OCI-LY7 (cell line): Measurements from ENCODE around the gene GPR137B. TPM values are rescaled to one million over a fixed set of nuclear protein-coding genes. Genes with fewer than 3 reads are reported as not detected.

Source experiments
- BruUV-seq: library from RNA; stranded (reverse); fragments of 400-500 nt; replicated peaks from 2 replicates; lab custom pipeline; 2021; lab: Mats Ljungman, UMichigan
- CTCF ChIA-PET: fragments of 300-600 bp; sonication (Branson Sonifier 250); formaldehyde crosslinking; loops from one replicate; lab custom pipeline; 2022; ENCODE audit warnings: antibody characterized with exemption; ENCODE audit not compliant: unreplicated experiment; lab: Charles Lee
- POLR2A ChIA-PET: fragments of 300-600 bp; sonication (Branson Sonifier 250); formaldehyde crosslinking; loops from one replicate; lab custom pipeline; 2022; ENCODE audit warnings: antibody characterized with exemption; lab: Charles Lee
- DNase-seq: peaks from one replicate; pipeline ENCODE4 v3.0.0-alpha.2; 2015; ENCODE audit warnings: low spot score
- H2AFZ ChIP-seq: fragments of 200-600 bp; sonication (generic), shearing (Covaris generic); 2 replicates; pipeline ENCODE4 v1.6.1; 2014; ENCODE audit warnings: mild to moderate bottlenecking, antibody characterized with exemption, low read length, moderate library complexity
- H3K27ac ChIP-seq: fragments of 200-600 bp; sonication (generic); 2 replicates; pipeline ENCODE4 v1.5.1; 2014; ENCODE audit warnings: mixed run types, low read depth, mild to moderate bottlenecking, moderate library complexity, low read length, inconsistent platforms; ENCODE audit not compliant: poor library complexity, severe bottlenecking
- H3K36me3 ChIP-seq: fragments of 200-600 bp; sonication (generic); 2 replicates; pipeline ENCODE4 v1.6.1; 2014; ENCODE audit warnings: mild to moderate bottlenecking, antibody characterized with exemption, low read length, moderate library complexity, mixed read lengths; ENCODE audit not compliant: insufficient read depth
- H3K4me1 ChIP-seq: fragments of 200-600 bp; sonication (generic); 2 replicates; pipeline ENCODE4 v1.5.1; 2014; ENCODE audit warnings: mild to moderate bottlenecking, low read length; ENCODE audit not compliant: insufficient read depth, poor library complexity, severe bottlenecking
- H3K4me2 ChIP-seq: fragments of 200-600 bp; sonication (generic); 2 replicates; pipeline ENCODE4 v1.6.1; 2014; ENCODE audit warnings: mild to moderate bottlenecking, low read length
- H3K4me3 ChIP-seq: fragments of 200-600 bp; sonication (generic); 2 replicates; pipeline ENCODE4 v1.5.1; 2014; ENCODE audit warnings: mild to moderate bottlenecking, low read depth, low read length; ENCODE audit not compliant: poor library complexity, severe bottlenecking
- H3K79me2 ChIP-seq: fragments of 200-600 bp; sonication (generic); 2 replicates; pipeline ENCODE4 v1.6.1; 2016; ENCODE audit warnings: low read depth, mild to moderate bottlenecking, low read length, moderate library complexity, mixed read lengths; ENCODE audit not compliant: insufficient read depth
- H3K9me2 ChIP-seq: fragments of 200-600 bp; sonication (generic); 2 replicates; pipeline ENCODE4 v1.6.1; 2016; ENCODE audit warnings: mild to moderate bottlenecking, low read length, mixed read lengths; ENCODE audit not compliant: insufficient read depth
- H3K9me3 ChIP-seq: fragments of 200-600 bp; sonication (generic); 2 replicates; pipeline ENCODE4 v1.6.1; 2014; ENCODE audit warnings: mild to moderate bottlenecking, mixed run types, low read length, mixed read lengths
- H4K20me1 ChIP-seq: fragments of 200-600 bp; sonication (generic); 2 replicates; pipeline ENCODE4 v1.6.1; 2014; ENCODE audit warnings: mild to moderate bottlenecking, antibody characterized with exemption, low read length, moderate library complexity, mixed read lengths; ENCODE audit not compliant: insufficient read depth
- EZH2phosphoT487 ChIP-seq: fragments of 200-600 bp; sonication (generic); IDR thresholded peaks from 2 replicates; pipeline ENCODE4 v1.6.1; 2018; ENCODE audit warnings: low read depth, borderline replicate concordance, mild to moderate bottlenecking, mixed run types, antibody characterized with exemption, low read length, moderate library complexity, mixed read lengths
- intact Hi-C: fragments of 100-400 bp; cut with micrococcal nuclease; formaldehyde crosslinking; loops from one replicate; pipeline ENCODE4 v1.10.0; 2022; ENCODE audit not compliant: unreplicated experiment
- total RNA-seq, 2 experiments: library from RNA; depleted of rRNA in 1 of 2; stranded (reverse); fragments of >200 nt in 1 of 2; shearing (Covaris generic) in 1 of 2; gene quantifications; 2 replicates each; pipeline ENCODE4 v1.2.3, GENCODE V29; 2014 to 2022
- TF ChIP-seq, protein P1 (sequence below): fragments of 200-600 bp; sonication (generic); conservative IDR thresholded peaks from 2 replicates; pipeline ENCODE4 v1.5.1; 2014; ENCODE audit warnings: mild to moderate bottlenecking, antibody characterized with exemption, low read length, moderate library complexity, mixed read lengths

Gene GPR137B
- total RNA-seq, 2 experiments from 2014 or later = 2.8 to 3.1 TPM

DNA sequence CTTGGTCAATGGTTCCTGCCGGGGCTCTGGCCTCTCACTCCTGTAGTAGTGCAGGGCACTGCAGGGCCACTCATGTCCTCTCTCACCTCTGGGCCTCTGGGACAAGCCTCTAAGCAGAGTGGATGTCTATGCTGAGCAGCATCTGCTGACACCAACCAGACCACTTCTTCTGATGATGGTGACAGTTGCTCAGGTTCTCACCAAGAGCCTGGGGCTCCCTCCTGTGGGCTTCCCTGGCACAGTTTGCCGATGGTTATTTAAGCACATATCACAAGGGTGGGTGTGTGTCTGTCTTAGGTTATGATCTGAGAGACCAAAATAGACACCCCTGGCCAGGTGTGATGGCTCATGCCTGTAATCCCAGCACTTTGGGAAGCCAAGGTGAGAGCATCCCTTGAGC, 17.4 kb upstream of the GPR137B start:
- Histone ChIP-seq H3K36me3 (no peaks in the 10 kb centered on the region), H3K4me2 (no peak overlapping the region), H3K9me2 (no peaks in the 10 kb centered on the region), H3K27ac (no peak overlapping the region), H4K20me1 (no peaks in the 10 kb centered on the region), H3K9me3 (no peaks in the 10 kb centered on the region), H3K4me3 (no peak overlapping the region), H3K79me2 (no peaks in the 10 kb centered on the region), H3K4me1 (no peaks in the 10 kb centered on the region), H2AFZ (no peak overlapping the region)
- intact Hi-C loops = no loop called here
- no TSS peak for BruUV-seq
- TF ChIP-seq EZH2phosphoT487 = no peak
- TF ChIP-seq, protein P1, sequence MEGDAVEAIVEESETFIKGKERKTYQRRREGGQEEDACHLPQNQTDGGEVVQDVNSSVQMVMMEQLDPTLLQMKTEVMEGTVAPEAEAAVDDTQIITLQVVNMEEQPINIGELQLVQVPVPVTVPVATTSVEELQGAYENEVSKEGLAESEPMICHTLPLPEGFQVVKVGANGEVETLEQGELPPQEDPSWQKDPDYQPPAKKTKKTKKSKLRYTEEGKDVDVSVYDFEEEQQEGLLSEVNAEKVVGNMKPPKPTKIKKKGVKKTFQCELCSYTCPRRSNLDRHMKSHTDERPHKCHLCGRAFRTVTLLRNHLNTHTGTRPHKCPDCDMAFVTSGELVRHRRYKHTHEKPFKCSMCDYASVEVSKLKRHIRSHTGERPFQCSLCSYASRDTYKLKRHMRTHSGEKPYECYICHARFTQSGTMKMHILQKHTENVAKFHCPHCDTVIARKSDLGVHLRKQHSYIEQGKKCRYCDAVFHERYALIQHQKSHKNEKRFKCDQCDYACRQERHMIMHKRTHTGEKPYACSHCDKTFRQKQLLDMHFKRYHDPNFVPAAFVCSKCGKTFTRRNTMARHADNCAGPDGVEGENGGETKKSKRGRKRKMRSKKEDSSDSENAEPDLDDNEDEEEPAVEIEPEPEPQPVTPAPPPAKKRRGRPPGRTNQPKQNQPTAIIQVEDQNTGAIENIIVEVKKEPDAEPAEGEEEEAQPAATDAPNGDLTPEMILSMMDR = peak; percentile 38; the same call in 1 of the 2 replicates
- CTCF ChIA-PET = no interaction called here
- POLR2A ChIA-PET = interaction anchor here (0.6 kb wide), 1 partner anchor 26 kb away, joined by 3 read pairs; no protein-coding TSS in a partner anchor
- peak; percentile 27 for DNase-seq

DNA sequence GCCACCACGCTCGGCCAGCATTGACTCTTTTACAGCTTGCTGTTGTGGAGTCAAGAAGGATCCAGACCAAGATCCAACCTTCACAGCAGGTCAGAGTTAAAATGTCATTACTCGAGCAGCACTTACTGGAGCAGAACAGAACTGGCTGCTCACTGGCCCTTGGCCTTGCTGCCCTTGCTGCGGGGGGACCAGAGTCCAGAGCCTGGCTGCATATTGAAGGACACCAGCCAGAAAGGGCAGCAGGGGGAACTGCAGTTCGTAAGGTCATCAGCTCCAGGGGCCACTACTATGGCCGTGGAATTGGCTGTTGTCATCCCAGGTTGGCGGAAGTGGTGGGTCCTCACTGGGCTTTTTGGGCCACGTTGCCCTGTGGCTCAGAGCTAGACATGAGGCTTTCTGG, 15.3 kb upstream of the GPR137B start:
- no peaks in the 10 kb centered on the region for H3K4me1 ChIP-seq
- H3K9me3 ChIP-seq = no peaks in the 10 kb centered on the region
- no peak overlapping the region for H3K27ac ChIP-seq
- intact Hi-C loops = no loop called here
- ChIA-PET POLR2A (no interaction called here), CTCF (interaction anchor here (0.6 kb wide), 1 partner anchor 49 kb away, joined by 5 read pairs; no protein-coding TSS in a partner anchor)
- no peak overlapping the region for H3K4me2 ChIP-seq
- H3K79me2 ChIP-seq = no peaks in the 10 kb centered on the region
- TF ChIP-seq, protein P1 = no peak
- TF ChIP-seq EZH2phosphoT487 = no peak
- no peaks in the 10 kb centered on the region for H3K9me2 ChIP-seq
- DNase-seq = no peak
- no peaks in the 10 kb centered on the region for H4K20me1 ChIP-seq
- H3K4me3 ChIP-seq = no peak overlapping the region
- H3K36me3 ChIP-seq = no peaks in the 10 kb centered on the region
- no TSS peak for BruUV-seq
- H2AFZ ChIP-seq = no peak overlapping the region

DNA sequence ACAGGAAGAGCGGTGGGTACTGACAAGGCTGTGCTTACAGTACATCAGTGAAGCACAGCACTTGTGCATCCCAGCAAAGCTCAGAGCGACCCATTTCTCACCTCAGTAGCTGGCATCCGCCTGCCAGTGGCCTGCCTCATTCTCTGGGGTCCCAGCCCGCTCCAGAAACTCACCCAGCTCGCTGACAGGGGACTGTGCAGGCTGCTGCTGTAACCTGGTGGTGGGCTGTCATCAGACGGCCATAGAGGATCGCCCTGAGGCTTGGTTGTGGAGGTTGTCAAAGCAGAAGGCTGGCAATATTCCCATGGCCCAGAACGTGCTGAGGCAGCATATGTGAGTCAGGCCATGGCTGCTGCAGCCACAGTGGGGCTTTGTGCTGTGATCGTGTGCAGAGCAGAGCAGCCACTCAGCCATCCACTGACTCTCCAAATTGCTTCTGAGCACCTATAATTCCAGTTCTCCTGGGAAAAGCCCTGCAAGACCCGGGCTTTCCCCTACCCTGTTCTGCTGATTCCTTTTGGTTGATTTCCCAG, 13.6 kb upstream of the GPR137B start:
- TF ChIP-seq, protein P1 = no peak
- no peak for TF ChIP-seq EZH2phosphoT487
- Histone ChIP-seq H2AFZ (no peak overlapping the region), H3K79me2 (no peaks in the 10 kb centered on the region), H3K36me3 (no peaks in the 10 kb centered on the region), H3K4me1 (no peaks in the 10 kb centered on the region), H3K27ac (no peak overlapping the region), H3K4me2 (no peak overlapping the region), H3K9me3 (no peaks in the 10 kb centered on the region), H3K4me3 (no peak overlapping the region), H3K9me2 (no peaks in the 10 kb centered on the region), H4K20me1 (no peaks in the 10 kb centered on the region)
- intact Hi-C loops = no loop called here
- ChIA-PET POLR2A (interaction anchor here (0.5 kb wide), 1 partner anchor 41 kb away, joined by 6 read pairs; no protein-coding TSS in a partner anchor), CTCF (no interaction called here)
- no peak for DNase-seq
- BruUV-seq = no TSS peak
